ENCODE data around the gene KIF9.
"Not testable (repeated sequence)": the region's sequence is repeated elsewhere in the genome, so short reads cannot be mapped to it uniquely, and the experiment has no call there.

KIF9 gene

GRCh38 chr3:47295322-47295721 is 12.7 kb upstream of the KIF9 start:
- Histone ChIP-seq H3K27me3 (ENCODE audit: insufficient read depth, low read length, poor library complexity, severe bottlenecking) (no peaks in the 10 kb centered on the region), H3F3A (ENCODE audit: low read depth) (no peaks in the 10 kb centered on the region), H3K4me1 (ENCODE audit: insufficient read depth, low read length, poor library complexity, severe bottlenecking) (peaks cover 20% of the 10 kb centered on the region), H3K9me2 (replicated peaks; ENCODE audit: low read depth, low read length) (no peaks in the 10 kb centered on the region), H3K79me2 (ENCODE audit: insufficient read depth, low read length) (peaks cover 16% of the 10 kb centered on the region), H4K20me1 (ENCODE audit: insufficient read depth, low read length, poor library complexity, severe bottlenecking) (peaks cover 12% of the 10 kb centered on the region), H2AFZ (ENCODE audit: low read length) (no peak overlapping the region), H3K4me3 (ENCODE audit: low read length, poor library complexity, severe bottlenecking) (no peak overlapping the region), H3K36me3 (ENCODE audit: insufficient read depth, low read length) (no peaks in the 10 kb centered on the region; the same call in 1 of the 2 replicates), H3K9ac (ENCODE audit: low read depth, low read length, poor library complexity, severe bottlenecking) (no peak overlapping the region), H3K4me2 (ENCODE audit: low read depth, low read length, poor library complexity, severe bottlenecking) (no peak overlapping the region), H3K9me3 (ENCODE audit: insufficient read depth, low read depth, low read length) (no peaks in the 10 kb centered on the region)
- TF ChIP-seq, protein P1, sequence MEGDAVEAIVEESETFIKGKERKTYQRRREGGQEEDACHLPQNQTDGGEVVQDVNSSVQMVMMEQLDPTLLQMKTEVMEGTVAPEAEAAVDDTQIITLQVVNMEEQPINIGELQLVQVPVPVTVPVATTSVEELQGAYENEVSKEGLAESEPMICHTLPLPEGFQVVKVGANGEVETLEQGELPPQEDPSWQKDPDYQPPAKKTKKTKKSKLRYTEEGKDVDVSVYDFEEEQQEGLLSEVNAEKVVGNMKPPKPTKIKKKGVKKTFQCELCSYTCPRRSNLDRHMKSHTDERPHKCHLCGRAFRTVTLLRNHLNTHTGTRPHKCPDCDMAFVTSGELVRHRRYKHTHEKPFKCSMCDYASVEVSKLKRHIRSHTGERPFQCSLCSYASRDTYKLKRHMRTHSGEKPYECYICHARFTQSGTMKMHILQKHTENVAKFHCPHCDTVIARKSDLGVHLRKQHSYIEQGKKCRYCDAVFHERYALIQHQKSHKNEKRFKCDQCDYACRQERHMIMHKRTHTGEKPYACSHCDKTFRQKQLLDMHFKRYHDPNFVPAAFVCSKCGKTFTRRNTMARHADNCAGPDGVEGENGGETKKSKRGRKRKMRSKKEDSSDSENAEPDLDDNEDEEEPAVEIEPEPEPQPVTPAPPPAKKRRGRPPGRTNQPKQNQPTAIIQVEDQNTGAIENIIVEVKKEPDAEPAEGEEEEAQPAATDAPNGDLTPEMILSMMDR (conservative IDR thresholded peaks at IDR 0.05; ENCODE audit: low read length) = no peak
- no peak for TF ChIP-seq EZH2phosphoT487 (IDR thresholded peaks at IDR 0.05; ENCODE audit: borderline replicate concordance)

DNA sequence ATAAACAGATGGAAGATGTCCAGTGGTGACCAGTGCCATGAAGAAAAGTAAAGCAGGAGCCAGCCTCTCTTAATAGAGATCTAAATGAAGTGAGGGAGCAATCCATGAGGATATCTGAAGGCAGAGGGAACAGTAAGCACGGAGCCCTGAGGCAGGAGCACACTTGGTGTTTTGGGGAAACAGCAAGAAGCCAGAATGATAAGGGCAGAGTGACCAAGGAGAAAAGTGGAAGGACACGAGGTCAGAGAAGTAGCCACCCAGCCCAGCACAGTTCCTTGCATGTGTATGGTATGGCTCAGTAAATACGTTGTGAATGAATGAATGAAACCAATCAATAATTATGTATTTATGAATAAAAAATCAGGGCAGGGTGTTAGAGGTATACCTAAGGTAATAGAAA is 11.8 kb upstream of the KIF9 start:
- peaks cover 22% of the 10 kb centered on the region for H3K4me1 ChIP-seq (ENCODE audit: insufficient read depth, low read length, poor library complexity, severe bottlenecking)
- TF ChIP-seq, protein P1 (conservative IDR thresholded peaks at IDR 0.05; ENCODE audit: low read length) = no peak
- no peak for TF ChIP-seq EZH2phosphoT487 (IDR thresholded peaks at IDR 0.05; ENCODE audit: borderline replicate concordance)
- no peaks in the 10 kb centered on the region for H3K9me3 ChIP-seq (ENCODE audit: insufficient read depth, low read depth, low read length)
- no peak overlapping the region for H3K4me2 ChIP-seq (ENCODE audit: low read depth, low read length, poor library complexity, severe bottlenecking)
- H4K20me1 ChIP-seq (ENCODE audit: insufficient read depth, low read length, poor library complexity, severe bottlenecking) = peaks cover 12% of the 10 kb centered on the region
- no peaks in the 10 kb centered on the region; the same call in 1 of the 2 replicates for H3K36me3 ChIP-seq (ENCODE audit: insufficient read depth, low read length)
- H3K9me2 ChIP-seq (replicated peaks; ENCODE audit: low read depth, low read length) = no peaks in the 10 kb centered on the region
- no peak overlapping the region for H3K9ac ChIP-seq (ENCODE audit: low read depth, low read length, poor library complexity, severe bottlenecking)
- H3K27me3 ChIP-seq (ENCODE audit: insufficient read depth, low read length, poor library complexity, severe bottlenecking) = no peaks in the 10 kb centered on the region
- no peak overlapping the region for H3K4me3 ChIP-seq (ENCODE audit: low read length, poor library complexity, severe bottlenecking)
- H3F3A ChIP-seq (ENCODE audit: low read depth) = no peaks in the 10 kb centered on the region
- H2AFZ ChIP-seq (ENCODE audit: low read length) = no peak overlapping the region
- peaks cover 22% of the 10 kb centered on the region for H3K79me2 ChIP-seq (ENCODE audit: insufficient read depth, low read length)

DNA sequence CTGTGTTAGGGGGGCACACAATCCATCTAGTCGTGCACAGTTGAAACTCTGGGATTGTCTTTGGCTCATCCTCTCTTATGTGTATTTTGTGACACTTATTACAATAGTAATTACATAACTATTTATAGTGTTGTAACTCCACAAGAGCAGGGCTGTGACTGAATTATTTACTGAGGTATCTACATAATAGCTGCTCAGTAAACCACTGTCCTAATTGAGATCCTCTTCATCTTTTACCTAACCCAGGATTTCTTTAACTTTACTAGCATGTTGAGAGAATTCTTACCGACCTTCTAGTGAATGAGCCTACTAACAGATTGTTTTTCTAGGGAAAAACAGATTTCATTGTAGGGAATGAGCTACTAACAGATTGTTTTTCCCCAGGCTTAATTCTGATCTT is 11.2 kb upstream of the KIF9 start:
- Histone ChIP-seq H3F3A (ENCODE audit: low read depth) (no peaks in the 10 kb centered on the region), H3K4me2 (ENCODE audit: low read depth, low read length, poor library complexity, severe bottlenecking) (no peak overlapping the region), H3K9me3 (ENCODE audit: insufficient read depth, low read depth, low read length) (no peaks in the 10 kb centered on the region), H3K9ac (ENCODE audit: low read depth, low read length, poor library complexity, severe bottlenecking) (no peak overlapping the region), H3K36me3 (ENCODE audit: insufficient read depth, low read length) (no peaks in the 10 kb centered on the region; the same call in 1 of the 2 replicates), H3K4me1 (ENCODE audit: insufficient read depth, low read length, poor library complexity, severe bottlenecking) (peaks cover 22% of the 10 kb centered on the region), H2AFZ (ENCODE audit: low read length) (no peak overlapping the region), H3K79me2 (ENCODE audit: insufficient read depth, low read length) (peaks cover 27% of the 10 kb centered on the region), H4K20me1 (ENCODE audit: insufficient read depth, low read length, poor library complexity, severe bottlenecking) (peaks cover 12% of the 10 kb centered on the region), H3K9me2 (replicated peaks; ENCODE audit: low read depth, low read length) (no peaks in the 10 kb centered on the region), H3K27me3 (ENCODE audit: insufficient read depth, low read length, poor library complexity, severe bottlenecking) (no peaks in the 10 kb centered on the region), H3K4me3 (ENCODE audit: low read length, poor library complexity, severe bottlenecking) (no peak overlapping the region)
- TF ChIP-seq, protein P1 (conservative IDR thresholded peaks at IDR 0.05; ENCODE audit: low read length) = no peak
- TF ChIP-seq EZH2phosphoT487 (IDR thresholded peaks at IDR 0.05; ENCODE audit: borderline replicate concordance) = no peak

DNA sequence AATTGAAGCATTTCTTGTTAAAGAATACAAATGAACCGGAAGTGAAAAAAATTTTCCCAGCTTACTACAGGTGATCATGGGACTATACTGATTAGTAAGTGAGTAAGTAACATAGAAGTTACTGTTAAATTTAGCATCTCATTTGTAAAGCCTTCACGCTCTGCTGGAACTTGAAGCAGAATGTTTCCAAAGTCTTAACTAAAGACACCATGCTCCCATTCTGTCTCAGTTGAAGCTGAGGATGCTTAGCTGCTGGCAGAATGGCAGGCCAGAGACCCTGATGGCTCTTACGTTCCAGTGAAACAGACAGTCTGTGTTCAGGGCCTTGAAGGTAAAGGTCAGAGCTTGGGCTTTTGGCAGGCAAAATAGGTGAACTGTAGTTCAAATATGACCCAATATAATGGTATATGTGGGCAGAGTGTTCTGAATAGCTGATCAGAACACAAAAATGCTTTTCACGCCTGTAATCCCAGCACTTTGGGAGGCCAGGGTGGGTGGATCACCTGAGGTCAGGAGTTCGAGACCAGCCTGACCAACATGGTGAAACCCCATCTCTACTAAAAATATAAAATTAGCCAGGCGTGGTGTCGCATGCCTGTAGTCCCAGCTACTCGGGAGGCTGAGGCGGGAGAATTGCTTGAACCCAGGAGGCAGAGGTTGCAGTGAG is 9.3 kb upstream of the KIF9 start:
- not testable (repeated sequence) for H3F3A ChIP-seq (ENCODE audit: low read depth); H3K27me3 ChIP-seq (ENCODE audit: insufficient read depth, low read length, poor library complexity, severe bottlenecking); H3K36me3 ChIP-seq (ENCODE audit: insufficient read depth, low read length); H3K4me2 ChIP-seq (ENCODE audit: low read depth, low read length, poor library complexity, severe bottlenecking); H3K9ac ChIP-seq (ENCODE audit: low read depth, low read length, poor library complexity, severe bottlenecking); H3K9me2 ChIP-seq (replicated peaks; ENCODE audit: low read depth, low read length); H2AFZ ChIP-seq (ENCODE audit: low read length); H3K4me3 ChIP-seq (ENCODE audit: low read length, poor library complexity, severe bottlenecking); H4K20me1 ChIP-seq (ENCODE audit: insufficient read depth, low read length, poor library complexity, severe bottlenecking); H3K9me3 ChIP-seq (ENCODE audit: insufficient read depth, low read depth, low read length)
- Histone ChIP-seq H3K4me1 (ENCODE audit: insufficient read depth, low read length, poor library complexity, severe bottlenecking) (peaks cover 14% of the 10 kb centered on the region), H3K79me2 (ENCODE audit: insufficient read depth, low read length) (peaks cover 32% of the 10 kb centered on the region)
